H1 (cell line): ENCODE results near the gene ADGRL3.

Experiments
- BACH1 ChIP-seq: IDR thresholded peaks from 2 replicates; pipeline ENCODE4 v1.6.1; 2012; ENCODE audit warnings: low read length, improper control_type of control experiment
- CEBPB ChIP-seq: IDR thresholded peaks from 2 replicates; pipeline ENCODE4 v1.6.1; 2012; ENCODE audit warnings: low read depth, low read length
- CHD2 ChIP-seq: IDR thresholded peaks from 2 replicates; pipeline ENCODE4 v1.6.1; 2012; ENCODE audit warnings: low read length, improper control_type of control experiment
- CTCF ChIP-seq, 3 experiments: IDR thresholded peaks; 1 replicate in 2 of 3; 2 replicates in 1 of 3; pipeline versions ENCODE4 v1.5.1 to v1.6.1; 2011; ENCODE audit warnings: low read length in 3 of 3, mild to moderate bottlenecking in 3 of 3, inconsistent platforms in 2 of 3, low read depth in 1 of 3, moderate library complexity in 1 of 3; ENCODE audit not compliant: insufficient read depth in 1 of 3; ENCODE audit errors: control extremely low read depth in 1 of 3
- EP300 ChIP-seq, 2 experiments: IDR thresholded peaks; 1 replicate in 1 of 2; 2 replicates in 1 of 2; pipeline ENCODE4 v1.6.1; 2011 to 2012; ENCODE audit warnings: low read depth in 2 of 2, low read length in 2 of 2, mild to moderate bottlenecking in 2 of 2, borderline replicate concordance in 1 of 2, inconsistent platforms in 1 of 2, moderate library complexity in 1 of 2
- EZH2 ChIP-seq: fragments of 200-600 bp; sonication (generic); IDR thresholded peaks from 2 replicates; pipeline ENCODE4 v1.7.1; 2012; ENCODE audit warnings: low read depth, mild to moderate bottlenecking, moderate library complexity, low read length, inconsistent platforms; ENCODE audit not compliant: severe bottlenecking
- POLR2A ChIP-seq, 2 experiments: IDR thresholded peaks; 1 replicate in 1 of 2; 2 replicates in 1 of 2; pipeline ENCODE4 v1.6.1; 2011; ENCODE audit warnings: low read depth in 2 of 2, low read length in 2 of 2, mild to moderate bottlenecking in 2 of 2; ENCODE audit errors: control extremely low read depth in 1 of 2
- POLR2AphosphoS5 ChIP-seq: IDR thresholded peaks from 2 replicates; pipeline ENCODE4 v1.6.1; 2011; ENCODE audit warnings: low read depth, low read length
- RAD21 ChIP-seq, 2 experiments: IDR thresholded peaks in 1 of 2; conservative IDR thresholded peaks in 1 of 2; 2 replicates each; pipeline ENCODE4 v1.6.1; 2011; ENCODE audit warnings: low read depth in 2 of 2, low read length in 2 of 2, improper control_type of control experiment in 1 of 2, inconsistent platforms in 1 of 2, mild to moderate bottlenecking in 1 of 2, moderate library complexity in 1 of 2
- RXRA ChIP-seq: IDR thresholded peaks from 2 replicates; pipeline ENCODE4 v1.6.1; 2011; ENCODE audit warnings: low read depth, mild to moderate bottlenecking, low read length, moderate library complexity; ENCODE audit not compliant: insufficient read depth
- SRF ChIP-seq: IDR thresholded peaks from 2 replicates; pipeline ENCODE4 v1.6.1; 2011; ENCODE audit warnings: mild to moderate bottlenecking, low read depth, low read length, moderate library complexity
- TEAD4 ChIP-seq: IDR thresholded peaks from 2 replicates; pipeline ENCODE4 v1.6.1; 2012; ENCODE audit warnings: low read depth, low read length, inconsistent platforms, mixed read lengths

- no peak for TF ChIP-seq POLR2AphosphoS5
- TF ChIP-seq CTCF (IDR thresholded peaks at IDR 0.05; ENCODE audit: control extremely low read depth in 1 of 3, insufficient read depth in 1 of 3, low read depth in 1 of 3, low read length in 3 of 3) = no peak
- no peak for TF ChIP-seq POLR2A (IDR thresholded peaks at IDR 0.05; ENCODE audit: control extremely low read depth in 1 of 2, low read depth in 2 of 2, low read length in 2 of 2)
- no peak for TF ChIP-seq RXRA
- no peak for TF ChIP-seq EZH2
- no peak for TF ChIP-seq TEAD4
- TF ChIP-seq CEBPB = no peak
- no peak for TF ChIP-seq EP300 (IDR thresholded peaks at IDR 0.05; ENCODE audit: borderline replicate concordance in 1 of 2, low read depth in 2 of 2, low read length in 2 of 2)
- no peak for TF ChIP-seq SRF
- TF ChIP-seq BACH1 = no peak
- no peak for TF ChIP-seq RAD21 (IDR thresholded peaks at IDR 0.05 in 1 of 2, conservative IDR thresholded peaks at IDR 0.05 in 1 of 2; ENCODE audit: low read depth in 2 of 2, low read length in 2 of 2)
- TF ChIP-seq CHD2 = no peak
Observed at GRCh38 chr4:62087706-62088105, 887.6 kb downstream of the ADGRL3 start.
